ENCODE data around the gene CYB5B.

Gene CYB5B

GRCh38 chr16:69424053-69424934 lies at the start of gene CYB5B:
Gene CYB5B (plus strand): TSS chr16:69424619. CDS start chr16:69424684, 65 bp downstream.
- peak; percentile 97 for DNase-seq

- DNase-seq = no peak
These were observed 47.9 kb upstream of the CYB5B start for GRCh38 chr16:69376393-69377059.

- no peak for DNase-seq
These were observed 46.4 kb upstream of the CYB5B start for GRCh38 chr16:69378036-69378435.

GRCh38 chr16:69378760-69379159 lies 45.7 kb upstream of the CYB5B start:
- DNase-seq = no peak

GRCh38 chr16:69381231-69381630 lies 43.2 kb upstream of the CYB5B start:
- DNase-seq = no peak

- DNase-seq = no peak
These were observed 42.0 kb upstream of the CYB5B start for GRCh38 chr16:69382421-69382820.

- DNase-seq = no peak
These were observed 39.4 kb upstream of the CYB5B start for GRCh38 chr16:69384974-69385373.

GRCh38 chr16:69386596-69386995 lies 37.8 kb upstream of the CYB5B start:
- no peak for DNase-seq

GRCh38 chr16:69393898-69394849 lies 30.2 kb upstream of the CYB5B start:
- no peak for DNase-seq

- no peak for DNase-seq
These were observed 28.6 kb upstream of the CYB5B start for GRCh38 chr16:69395859-69396186.

- DNase-seq = peak; percentile 82
These were observed 28.0 kb upstream of the CYB5B start for GRCh38 chr16:69396187-69397061.

GRCh38 chr16:69397821-69398521 lies 26.4 kb upstream of the CYB5B start:
- DNase-seq = peak; percentile 52

GRCh38 chr16:69399361-69399760 lies 25.1 kb upstream of the CYB5B start:
- no peak for DNase-seq

- DNase-seq = no peak
These were observed 22.0 kb upstream of the CYB5B start for GRCh38 chr16:69402439-69402838.

- no peak for DNase-seq
These were observed 20.1 kb upstream of the CYB5B start for GRCh38 chr16:69404275-69404805.

- DNase-seq = no peak
These were observed 19.1 kb upstream of the CYB5B start for GRCh38 chr16:69405326-69405725.

- DNase-seq = no peak
These were observed 18.7 kb upstream of the CYB5B start for GRCh38 chr16:69405757-69406156.

GRCh38 chr16:69406780-69407331 lies 17.6 kb upstream of the CYB5B start:
- DNase-seq = no peak

GRCh38 chr16:69407702-69408323 lies 16.6 kb upstream of the CYB5B start:
- no peak for DNase-seq

- no peak for DNase-seq
These were observed 15.9 kb upstream of the CYB5B start for GRCh38 chr16:69408475-69408874.
